SU-DHL-6 (cell line): ENCODE results near the gene NEK6.

Source experiments
- H2AFZ ChIP-seq: fragments of 200-600 bp; sonication (generic); 2 replicates; pipeline ENCODE4 v1.6.1; 2014; ENCODE audit warnings: low read depth, mild to moderate bottlenecking, moderate library complexity, mixed read lengths, antibody characterized with exemption, low read length; ENCODE audit not compliant: severe bottlenecking
- H3F3A ChIP-seq: fragments of 200-600 bp; shearing (Covaris generic); 2 replicates; pipeline ENCODE4 v1.6.0; 2016; ENCODE audit warnings: antibody characterized with exemption, mild to moderate bottlenecking; ENCODE audit not compliant: insufficient read depth
- H3K27ac ChIP-seq: fragments of 200-600 bp; sonication (generic); 2 replicates; pipeline ENCODE4 v1.5.1; 2016; ENCODE audit warnings: low read depth, mild to moderate bottlenecking, low read length, moderate library complexity, mixed read lengths
- H3K27me3 ChIP-seq: fragments of 200-600 bp; sonication (generic), shearing (Covaris generic); 2 replicates; pipeline ENCODE4 v1.6.0; 2014; ENCODE audit warnings: mild to moderate bottlenecking, low read length
- H3K36me3 ChIP-seq: fragments of 200-600 bp; sonication (generic); 2 replicates; pipeline ENCODE4 v1.6.1; 2014; ENCODE audit warnings: mild to moderate bottlenecking, low read length, mixed read lengths
- H3K4me2 ChIP-seq: fragments of 300-600, 200-600 bp; shearing (Covaris generic), sonication (generic); 2 replicates; pipeline ENCODE4 v1.6.0; 2014; ENCODE audit warnings: low read length, low read depth, mild to moderate bottlenecking; ENCODE audit not compliant: poor library complexity, severe bottlenecking
- H3K4me3 ChIP-seq: fragments of 200-600 bp; sonication (generic); 2 replicates; pipeline ENCODE4 v1.5.1; 2014; ENCODE audit warnings: antibody characterized with exemption, low read length, mild to moderate bottlenecking, mixed read lengths; ENCODE audit not compliant: insufficient read depth, poor library complexity, severe bottlenecking
- H3K79me2 ChIP-seq: fragments of 200-600 bp; sonication (generic); 2 replicates; pipeline ENCODE4 v1.6.1; 2014; ENCODE audit warnings: mild to moderate bottlenecking, low read length, moderate library complexity; ENCODE audit not compliant: insufficient read depth
- H3K9ac ChIP-seq: fragments of 200-600 bp; sonication (generic); 2 replicates; pipeline ENCODE4 v1.7.0; 2014; ENCODE audit warnings: mild to moderate bottlenecking, low read length
- H3K9me2 ChIP-seq: fragments of 200-600 bp; sonication (generic); replicated peaks from 2 replicates; pipeline ENCODE4 v1.6.1; 2014; ENCODE audit warnings: low read length; ENCODE audit not compliant: insufficient read depth
- H3K9me3 ChIP-seq: fragments of 200-600 bp; sonication (generic); 2 replicates; pipeline ENCODE4 v1.6.1; 2014; ENCODE audit warnings: low read length, mixed read lengths; ENCODE audit not compliant: insufficient read depth
- H4K20me1 ChIP-seq: fragments of 200-600 bp; sonication (generic); 2 replicates; pipeline ENCODE4 v1.6.1; 2014; ENCODE audit warnings: low read depth, mild to moderate bottlenecking, antibody characterized with exemption, low read length, moderate library complexity, mixed read lengths
- EZH2phosphoT487 ChIP-seq: fragments of 200-600 bp; sonication (generic), shearing (Covaris generic); conservative IDR thresholded peaks from 2 replicates; pipeline ENCODE4 v1.6.1; 2018; ENCODE audit warnings: mild to moderate bottlenecking, antibody characterized with exemption, low read length, moderate library complexity, mixed read lengths
- TF ChIP-seq, protein P1 (sequence below): fragments of 200-600 bp; sonication (generic); IDR thresholded peaks from one replicate; pipeline ENCODE4 v1.5.1; 2017; ENCODE audit warnings: antibody characterized with exemption, mild to moderate bottlenecking, low read length, moderate library complexity; ENCODE audit not compliant: insufficient read depth, poor library complexity, severe bottlenecking

Gene NEK6

DNA sequence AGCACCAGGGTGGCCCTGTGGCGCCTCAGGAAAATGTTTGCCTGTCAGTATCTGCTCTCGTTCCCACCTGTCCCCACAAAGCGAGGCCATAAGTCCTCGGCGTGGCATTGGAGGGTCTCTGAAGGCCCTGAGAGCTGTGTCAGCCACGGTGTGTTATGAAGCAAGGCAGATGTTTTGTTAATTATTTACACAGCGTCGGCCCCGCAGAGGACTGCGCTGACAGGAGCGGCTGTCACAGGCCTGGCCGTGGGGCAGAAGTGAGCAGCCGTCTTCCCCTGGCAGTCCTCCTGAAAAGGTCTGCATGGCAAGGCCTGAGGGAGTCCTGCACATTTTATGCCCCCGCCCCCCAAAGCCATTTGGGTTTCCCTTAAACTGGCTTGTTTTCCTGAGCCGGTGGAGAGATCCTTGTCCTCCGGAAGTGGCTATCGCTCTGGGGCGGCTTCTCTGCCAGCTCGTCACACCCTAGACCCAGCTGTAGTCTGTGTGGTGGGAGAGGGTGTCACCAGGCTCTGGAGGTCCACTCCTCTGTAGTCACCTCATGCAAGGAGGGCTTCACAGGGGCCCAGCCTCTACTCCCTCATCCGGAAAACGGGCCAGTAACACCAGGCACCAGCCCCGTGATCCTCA is 6.2 kb downstream of the NEK6 start:
- Histone ChIP-seq H3K9me2 (no peaks in the 10 kb centered on the region), H3K27me3 (no peaks in the 10 kb centered on the region), H3F3A (peaks cover 72% of the 10 kb centered on the region), H3K79me2 (peaks cover 97% of the 10 kb centered on the region), H3K4me2 (peak overlapping the region; percentile 85), H3K9me3 (no peaks in the 10 kb centered on the region), H3K9ac (peak overlapping the region; percentile 98), H2AFZ (no peak overlapping the region), H3K27ac (peak overlapping the region; percentile 98), H3K4me3 (peak overlapping the region; percentile 85), H3K36me3 (no peaks in the 10 kb centered on the region; the same call in 1 of the 2 replicates), H4K20me1 (peaks cover 11% of the 10 kb centered on the region; the same call in 1 of the 2 replicates)
- no peak for TF ChIP-seq EZH2phosphoT487
- TF ChIP-seq, protein P1, sequence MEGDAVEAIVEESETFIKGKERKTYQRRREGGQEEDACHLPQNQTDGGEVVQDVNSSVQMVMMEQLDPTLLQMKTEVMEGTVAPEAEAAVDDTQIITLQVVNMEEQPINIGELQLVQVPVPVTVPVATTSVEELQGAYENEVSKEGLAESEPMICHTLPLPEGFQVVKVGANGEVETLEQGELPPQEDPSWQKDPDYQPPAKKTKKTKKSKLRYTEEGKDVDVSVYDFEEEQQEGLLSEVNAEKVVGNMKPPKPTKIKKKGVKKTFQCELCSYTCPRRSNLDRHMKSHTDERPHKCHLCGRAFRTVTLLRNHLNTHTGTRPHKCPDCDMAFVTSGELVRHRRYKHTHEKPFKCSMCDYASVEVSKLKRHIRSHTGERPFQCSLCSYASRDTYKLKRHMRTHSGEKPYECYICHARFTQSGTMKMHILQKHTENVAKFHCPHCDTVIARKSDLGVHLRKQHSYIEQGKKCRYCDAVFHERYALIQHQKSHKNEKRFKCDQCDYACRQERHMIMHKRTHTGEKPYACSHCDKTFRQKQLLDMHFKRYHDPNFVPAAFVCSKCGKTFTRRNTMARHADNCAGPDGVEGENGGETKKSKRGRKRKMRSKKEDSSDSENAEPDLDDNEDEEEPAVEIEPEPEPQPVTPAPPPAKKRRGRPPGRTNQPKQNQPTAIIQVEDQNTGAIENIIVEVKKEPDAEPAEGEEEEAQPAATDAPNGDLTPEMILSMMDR: no peak

- Histone ChIP-seq H3K27me3 (no peaks in the 10 kb centered on the region), H3K27ac (peak overlapping the region; percentile 98), H4K20me1 (peaks cover 11% of the 10 kb centered on the region; the same call in 1 of the 2 replicates), H3K9me3 (no peaks in the 10 kb centered on the region), H3K79me2 (peaks cover 97% of the 10 kb centered on the region), H3K4me2 (peak overlapping the region; percentile 85), H3K36me3 (no peaks in the 10 kb centered on the region), H3K9ac (peak overlapping the region; percentile 54), H2AFZ (no peak overlapping the region), H3F3A (peaks cover 68% of the 10 kb centered on the region), H3K4me3 (no peak overlapping the region), H3K9me2 (no peaks in the 10 kb centered on the region)
- TF ChIP-seq, protein P1: no peak
- no peak for TF ChIP-seq EZH2phosphoT487
Observed at GRCh38 chr9:124264823-124265233, 7.1 kb downstream of the NEK6 start.

DNA sequence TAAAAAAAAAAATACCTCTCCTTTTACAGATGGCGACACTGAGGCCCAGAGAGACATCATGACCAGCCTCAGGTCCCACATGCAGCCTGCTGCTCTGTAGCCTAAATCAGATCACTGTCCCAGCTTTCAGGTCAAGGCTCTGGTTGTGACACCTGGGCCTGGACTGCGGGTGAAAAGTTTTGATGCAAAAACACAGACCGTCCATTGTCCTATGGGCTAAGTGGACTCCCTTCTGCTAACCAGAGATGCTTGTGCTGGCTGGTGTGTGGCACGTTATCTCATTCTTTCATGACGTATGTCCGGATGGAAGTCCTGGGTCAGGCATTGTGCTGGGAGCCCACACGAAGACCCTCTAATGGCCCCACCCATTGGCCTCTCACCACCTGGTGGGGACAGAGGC is 7.8 kb downstream of the NEK6 start:
- Histone ChIP-seq H3K27me3 (no peaks in the 10 kb centered on the region), H3F3A (peaks cover 61% of the 10 kb centered on the region), H3K27ac (peak overlapping the region; percentile 98), H3K9me2 (no peaks in the 10 kb centered on the region), H3K9me3 (no peaks in the 10 kb centered on the region), H3K9ac (peak overlapping the region; percentile 54), H3K79me2 (peaks cover 97% of the 10 kb centered on the region), H3K4me3 (peak overlapping the region; percentile 13), H3K36me3 (no peaks in the 10 kb centered on the region), H4K20me1 (peaks cover 16% of the 10 kb centered on the region; the same call in 1 of the 2 replicates), H3K4me2 (peak overlapping the region; percentile 85), H2AFZ (no peak overlapping the region)
- TF ChIP-seq, protein P1: no peak
- TF ChIP-seq EZH2phosphoT487: no peak
